Memory B cell (primary cell): Measurements from ENCODE around the gene APPL2.
"Not testable (repeated sequence)": the region's sequence is repeated elsewhere in the genome, so short reads cannot be mapped to it uniquely, and the experiment has no call there.

Source experiments
- ATAC-seq: fragments of 150-1000 bp; cut with Tn5 transposase; 2 replicates; pipeline ENCODE4 v1.10.0; 2021; ENCODE audit warnings: low read depth, mild to moderate bottlenecking, moderate library complexity
- DNase-seq, 2 donors: peaks; one replicate each; pipeline ENCODE4 v3.0.0; 2022; ENCODE audit warnings: low spot score in 2 of 2
- H3K27ac Mint-ChIP-seq: one replicate; pipeline ENCODE4 v1.8.0; 2022; ENCODE audit warnings: mild to moderate bottlenecking, moderate library complexity, mixed read lengths
- H3K27me3 Mint-ChIP-seq: one replicate; pipeline ENCODE4 v1.8.0; 2022; ENCODE audit warnings: mixed read lengths
- H3K36me3 Mint-ChIP-seq: one replicate; pipeline ENCODE4 v1.8.0; 2022; ENCODE audit warnings: mild to moderate bottlenecking, mixed read lengths
- H3K4me1 Mint-ChIP-seq: one replicate; pipeline ENCODE4 v1.8.0; 2022; ENCODE audit warnings: mixed read lengths
- H3K4me3 Mint-ChIP-seq: one replicate; pipeline ENCODE4 v1.8.0; 2022; ENCODE audit warnings: mild to moderate bottlenecking, moderate library complexity, mixed read lengths
- H3K9me3 Mint-ChIP-seq: one replicate; pipeline ENCODE4 v1.8.0; 2022; ENCODE audit warnings: mixed read lengths

Gene APPL2

GRCh38 chr12:105205322-105206048, 30.5 kb downstream of the APPL2 start:
- H3K36me3 Mint-ChIP-seq, result peaks cover 23% of the 10 kb centered on the region
- no peaks in the 10 kb centered on the region for H3K4me1 Mint-ChIP-seq
- no peaks in the 10 kb centered on the region for H3K27me3 Mint-ChIP-seq
- no peak overlapping the region for H3K27ac Mint-ChIP-seq
- DNase-seq, result no peak
- H3K9me3 Mint-ChIP-seq, result no peaks in the 10 kb centered on the region
- no peak overlapping the region for H3K4me3 Mint-ChIP-seq
- no peak for ATAC-seq

GRCh38 chr12:105204916-105205315, 31.1 kb downstream of the APPL2 start:
- H3K36me3 Mint-ChIP-seq, result peaks cover 23% of the 10 kb centered on the region
- H3K27ac Mint-ChIP-seq, result no peak overlapping the region
- no peaks in the 10 kb centered on the region for H3K27me3 Mint-ChIP-seq
- DNase-seq, result no peak
- no peaks in the 10 kb centered on the region for H3K4me1 Mint-ChIP-seq
- no peak overlapping the region for H3K4me3 Mint-ChIP-seq
- ATAC-seq, result no peak
- H3K9me3 Mint-ChIP-seq, result no peaks in the 10 kb centered on the region

- ATAC-seq, result no peak
- H3K9me3 Mint-ChIP-seq, result no peaks in the 10 kb centered on the region
- no peak for DNase-seq
- H3K27me3 Mint-ChIP-seq, result no peaks in the 10 kb centered on the region
- H3K4me3 Mint-ChIP-seq, result no peak overlapping the region
- peaks cover 23% of the 10 kb centered on the region for H3K36me3 Mint-ChIP-seq
- no peak overlapping the region for H3K27ac Mint-ChIP-seq
- H3K4me1 Mint-ChIP-seq, result no peaks in the 10 kb centered on the region
These were observed 31.8 kb downstream of the APPL2 start for GRCh38 chr12:105204127-105204526.

GRCh38 chr12:105202202-105202601, 33.8 kb downstream of the APPL2 start:
- Mint-ChIP-seq H3K4me3 (no peak overlapping the region), H3K4me1 (no peaks in the 10 kb centered on the region), H3K36me3 (peaks cover 21% of the 10 kb centered on the region), H3K27ac (no peak overlapping the region), H3K9me3 (no peaks in the 10 kb centered on the region), H3K27me3 (no peaks in the 10 kb centered on the region)
- ATAC-seq, result no peak
- no peak for DNase-seq

GRCh38 chr12:105201299-105201698, 34.7 kb downstream of the APPL2 start:
- Mint-ChIP-seq H3K36me3 (peaks cover 21% of the 10 kb centered on the region), H3K4me1 (no peaks in the 10 kb centered on the region), H3K9me3 (no peaks in the 10 kb centered on the region), H3K27me3 (no peaks in the 10 kb centered on the region), H3K4me3 (no peak overlapping the region), H3K27ac (no peak overlapping the region)
- no peak for ATAC-seq
- no peak for DNase-seq

GRCh38 chr12:105200385-105200784, 35.6 kb downstream of the APPL2 start:
- no peaks in the 10 kb centered on the region for H3K27me3 Mint-ChIP-seq
- no peak overlapping the region for H3K27ac Mint-ChIP-seq
- no peaks in the 10 kb centered on the region for H3K4me1 Mint-ChIP-seq
- H3K4me3 Mint-ChIP-seq, result no peak overlapping the region
- no peaks in the 10 kb centered on the region for H3K9me3 Mint-ChIP-seq
- peaks cover 19% of the 10 kb centered on the region for H3K36me3 Mint-ChIP-seq
- DNase-seq (no peak), ATAC-seq (no peak)

GRCh38 chr12:105198961-105199360, 37.0 kb downstream of the APPL2 start:
- Mint-ChIP-seq H3K9me3 (no peaks in the 10 kb centered on the region), H3K27me3 (no peaks in the 10 kb centered on the region), H3K4me1 (no peaks in the 10 kb centered on the region), H3K36me3 (peaks cover 13% of the 10 kb centered on the region), H3K4me3 (no peak overlapping the region), H3K27ac (no peak overlapping the region)
- DNase-seq, result no peak
- no peak for ATAC-seq

GRCh38 chr12:105196090-105196489, 39.9 kb downstream of the APPL2 start:
- Mint-ChIP-seq H3K4me1 (peaks cover 6% of the 10 kb centered on the region), H3K27me3 (no peaks in the 10 kb centered on the region), H3K36me3 (peaks cover 23% of the 10 kb centered on the region), H3K27ac (peak overlapping the region; percentile 38), H3K9me3 (no peaks in the 10 kb centered on the region), H3K4me3 (no peak overlapping the region)
- no peak for ATAC-seq
- DNase-seq, result no peak

- Mint-ChIP-seq H3K4me1 (peaks cover 9% of the 10 kb centered on the region), H3K27me3 (no peaks in the 10 kb centered on the region), H3K36me3 (peaks cover 28% of the 10 kb centered on the region), H3K9me3 (no peaks in the 10 kb centered on the region), H3K27ac (peak overlapping the region; percentile 38), H3K4me3 (no peak overlapping the region)
- ATAC-seq (no peak), DNase-seq (no peak)
These were observed 41.0 kb downstream of the APPL2 start for GRCh38 chr12:105194947-105195346.

GRCh38 chr12:105192624-105193225, 43.2 kb downstream of the APPL2 start:
- peak overlapping the region; percentile 51 for H3K27ac Mint-ChIP-seq
- peaks cover 36% of the 10 kb centered on the region for H3K36me3 Mint-ChIP-seq

GRCh38 chr12:105190530-105190929, 45.4 kb downstream of the APPL2 start:
- no peaks in the 10 kb centered on the region for H3K9me3 Mint-ChIP-seq
- ATAC-seq (no peak), DNase-seq (no peak)
- no peaks in the 10 kb centered on the region for H3K27me3 Mint-ChIP-seq
- peak overlapping the region; percentile 71 for H3K27ac Mint-ChIP-seq
- peaks cover 40% of the 10 kb centered on the region for H3K36me3 Mint-ChIP-seq
- no peak overlapping the region for H3K4me3 Mint-ChIP-seq
- H3K4me1 Mint-ChIP-seq, result peaks cover 9% of the 10 kb centered on the region

More at GRCh38 chr12:105192624-105193225, 43.2 kb downstream of the APPL2 start:
- Mint-ChIP-seq H3K9me3 (no peaks in the 10 kb centered on the region), H3K4me3 (no peak overlapping the region), H3K4me1 (peaks cover 9% of the 10 kb centered on the region), H3K27me3 (no peaks in the 10 kb centered on the region)
- DNase-seq (no peak), ATAC-seq (no peak)

- no peaks in the 10 kb centered on the region for H3K27me3 Mint-ChIP-seq
- ATAC-seq (no peak), DNase-seq (no peak)
- H3K27ac Mint-ChIP-seq, result no peak overlapping the region
- no peak overlapping the region for H3K4me3 Mint-ChIP-seq
- peaks cover 9% of the 10 kb centered on the region for H3K4me1 Mint-ChIP-seq
- H3K36me3 Mint-ChIP-seq, result peaks cover 41% of the 10 kb centered on the region
- H3K9me3 Mint-ChIP-seq, result no peaks in the 10 kb centered on the region
These were observed 46.7 kb downstream of the APPL2 start for GRCh38 chr12:105189293-105189692.

GRCh38 chr12:105183976-105184375, 52.0 kb downstream of the APPL2 start:
- H3K27me3 Mint-ChIP-seq, DNase-seq, ATAC-seq, H3K9me3 Mint-ChIP-seq, H3K4me3 Mint-ChIP-seq: not testable (repeated sequence)
- H3K36me3 Mint-ChIP-seq, result peaks cover 63% of the 10 kb centered on the region
- H3K27ac Mint-ChIP-seq, result peak overlapping the region; percentile 26
- H3K4me1 Mint-ChIP-seq, result peaks cover 20% of the 10 kb centered on the region

GRCh38 chr12:105183406-105183805, 52.6 kb downstream of the APPL2 start:
- Mint-ChIP-seq H3K4me1 (peaks cover 20% of the 10 kb centered on the region), H3K27ac (peak overlapping the region; percentile 26), H3K36me3 (peaks cover 62% of the 10 kb centered on the region)
- H3K4me3 Mint-ChIP-seq, H3K27me3 Mint-ChIP-seq, ATAC-seq, DNase-seq, H3K9me3 Mint-ChIP-seq: not testable (repeated sequence)

- H3K36me3 Mint-ChIP-seq, result peaks cover 48% of the 10 kb centered on the region
- not testable (repeated sequence) for H3K27me3 Mint-ChIP-seq, H3K9me3 Mint-ChIP-seq, ATAC-seq, H3K4me3 Mint-ChIP-seq, DNase-seq
- H3K27ac Mint-ChIP-seq, result peak overlapping the region; percentile 63
- peaks cover 20% of the 10 kb centered on the region for H3K4me1 Mint-ChIP-seq
These were observed 56.9 kb downstream of the APPL2 start for GRCh38 chr12:105179114-105179513.
